Liver (tissue), 9 donors: ENCODE data around the gene FIBP. TPM values are rescaled to one million over a fixed set of nuclear protein-coding genes. Genes with fewer than 3 reads are reported as not detected.

Experiments used
- DNase-seq: peaks from one replicate; pipeline ENCODE4 v3.0.0-alpha.2; 2017; ENCODE audit warnings: low spot score
- H3K27ac ChIP-seq, 2 donors: one replicate each; pipeline ENCODE4 v1.7.0; 2013; ENCODE audit warnings: inconsistent platforms in 2 of 2, low read length in 2 of 2, control low read depth in 1 of 2, low read depth in 1 of 2, mild to moderate bottlenecking in 1 of 2
- H3K27me3 ChIP-seq, 4 donors: one replicate each; pipeline versions ENCODE4 v1.6.1 to v1.7.0; 2013; ENCODE audit warnings: low read length in 3 of 4, inconsistent platforms in 1 of 4, mild to moderate bottlenecking in 1 of 4, moderate library complexity in 1 of 4; ENCODE audit not compliant: control insufficient read depth in 4 of 4, insufficient read depth in 4 of 4
- H3K36me3 ChIP-seq, 4 donors: one replicate each; pipeline versions ENCODE4 v1.6.1 to v1.7.0; 2013; ENCODE audit warnings: low read length in 3 of 4, mild to moderate bottlenecking in 3 of 4, low read depth in 1 of 4, moderate library complexity in 1 of 4; ENCODE audit not compliant: control insufficient read depth in 4 of 4, insufficient read depth in 3 of 4
- H3K4me1 ChIP-seq, 4 donors: one replicate each; pipeline versions ENCODE4 v1.6.1 to v1.7.0; 2013; ENCODE audit warnings: low read length in 3 of 4, mild to moderate bottlenecking in 3 of 4, moderate library complexity in 1 of 4; ENCODE audit not compliant: control insufficient read depth in 4 of 4, insufficient read depth in 4 of 4
- H3K4me3 ChIP-seq, 3 donors: one replicate each; pipeline versions ENCODE4 v1.6.1 to v1.7.0; 2013; ENCODE audit warnings: low read length in 3 of 3, control low read depth in 1 of 3, low read depth in 1 of 3, mild to moderate bottlenecking in 1 of 3
- H3K9ac ChIP-seq, 2 donors: one replicate each; pipeline ENCODE4 v1.7.0; 2013; ENCODE audit warnings: low read length in 2 of 2, mild to moderate bottlenecking in 2 of 2, moderate library complexity in 2 of 2, control low read depth in 1 of 2, low read depth in 1 of 2
- H3K9me3 ChIP-seq, 4 donors: one replicate each; pipeline versions ENCODE4 v1.6.1 to v1.7.0; 2013; ENCODE audit warnings: low read length in 3 of 4; ENCODE audit not compliant: control insufficient read depth in 4 of 4
- EGR1 ChIP-seq, 2 donors: IDR thresholded peaks; 2 replicates each; pipeline ENCODE4 v1.6.1; 2016 to 2018; ENCODE audit warnings: antibody characterized with exemption in 2 of 2, low read depth in 2 of 2
- FOXA1 ChIP-seq: IDR thresholded peaks from 2 replicates; pipeline ENCODE4 v1.6.1; 2016; ENCODE audit warnings: antibody characterized with exemption
- FOXA2 ChIP-seq: IDR thresholded peaks from 2 replicates; pipeline ENCODE4 v1.6.1; 2016; ENCODE audit warnings: antibody characterized with exemption
- GABPA ChIP-seq, 2 donors: IDR thresholded peaks in 1 of 2; conservative IDR thresholded peaks in 1 of 2; 2 replicates each; pipeline ENCODE4 v1.6.1; 2016; ENCODE audit warnings: antibody characterized with exemption in 2 of 2, mild to moderate bottlenecking in 1 of 2, moderate library complexity in 1 of 2
- HNF4A ChIP-seq, 2 donors: conservative IDR thresholded peaks; 2 replicates each; pipeline ENCODE4 v1.6.1; 2016; ENCODE audit warnings: antibody characterized with exemption in 2 of 2, mild to moderate bottlenecking in 2 of 2
- HNF4G ChIP-seq: IDR thresholded peaks from 2 replicates; pipeline ENCODE4 v1.6.1; 2016; ENCODE audit warnings: antibody characterized with exemption
- JUND ChIP-seq, 2 donors: IDR thresholded peaks; 2 replicates each; pipeline ENCODE4 v1.6.1; 2016; ENCODE audit warnings: antibody characterized with exemption in 2 of 2
- NR2F2 ChIP-seq: IDR thresholded peaks from 2 replicates; pipeline ENCODE4 v1.6.1; 2016; ENCODE audit warnings: antibody characterized with exemption
- RAD21 ChIP-seq, 2 donors: IDR thresholded peaks; 2 replicates each; pipeline ENCODE4 v1.6.1; 2016; ENCODE audit warnings: antibody characterized with exemption in 2 of 2, mild to moderate bottlenecking in 2 of 2
- RXRA ChIP-seq, 2 donors: IDR thresholded peaks; 2 replicates each; pipeline ENCODE4 v1.6.1; 2017 to 2018; ENCODE audit warnings: antibody characterized with exemption in 2 of 2, mild to moderate bottlenecking in 1 of 2
- SP1 ChIP-seq: IDR thresholded peaks from 2 replicates; pipeline ENCODE4 v1.6.1; 2018; ENCODE audit warnings: antibody characterized with exemption, mild to moderate bottlenecking
- TAF1 ChIP-seq: conservative IDR thresholded peaks from 2 replicates; pipeline ENCODE4 v1.6.1; 2016; ENCODE audit warnings: antibody characterized with exemption, mild to moderate bottlenecking
- YY1 ChIP-seq: IDR thresholded peaks from 2 replicates; pipeline ENCODE4 v1.6.1; 2016; ENCODE audit warnings: antibody characterized with exemption, mild to moderate bottlenecking
- WGBS: extraction: QIAGEN DNeasy Blood & Tissue Kit; methylation state at CpG from one replicate; pipeline ENCODE4 v1.1.7; 2013; 5-methylcytosine and 5-hydroxymethylcytosine counted together
- polyA plus RNA-seq, 2 donors: library from polyadenylated mRNA; stranded (reverse) in 1 of 2; unstranded in 1 of 2; fragments of 200-250 nt in 1 of 2; fragments of >200 nt in 1 of 2; fragmentation: Nextera tagmentation in 1 of 2; extraction: Ambion mirVana in 1 of 2; gene quantifications; one replicate each; pipeline versions ENCODE4 v1.2.1 to v1.2.3, GENCODE V29; 2013 to 2015
- total RNA-seq, 2 donors: library from RNA; depleted of rRNA; stranded (reverse); fragments of >200 nt; gene quantifications; one replicate each; pipeline ENCODE4 v1.2.3, GENCODE V29; 2014
- TF ChIP-seq, protein P1 (sequence below): IDR thresholded peaks from 2 replicates; pipeline ENCODE4 v1.6.1; 2016; ENCODE audit warnings: antibody characterized with exemption
- TF ChIP-seq, protein P2 (sequence below): IDR thresholded peaks from 2 replicates; pipeline ENCODE4 v1.6.1; 2016; ENCODE audit warnings: antibody characterized with exemption, mild to moderate bottlenecking
- TF ChIP-seq, protein P3 (sequence below): IDR thresholded peaks from 2 replicates; pipeline ENCODE4 v1.6.1; 2016; ENCODE audit warnings: antibody characterized with exemption
- TF ChIP-seq, protein P4 (sequence below): fragments of 150-350 bp; IDR thresholded peaks from 2 replicates; pipeline ENCODE4 v1.5.1; 2017; ENCODE audit warnings: improper control_type of control experiment, low read depth, low read length; ENCODE audit not compliant: missing input control
- donor health status: healthy.
- donor health status: healthy.
- donor health status: healthy.
- donor health status: healthy.
- donor health status: healthy.

The FIBP gene
- total and polyA plus RNA-seq, 4 donors = 23.7 to 45.4 (median 29.1) TPM

DNA sequence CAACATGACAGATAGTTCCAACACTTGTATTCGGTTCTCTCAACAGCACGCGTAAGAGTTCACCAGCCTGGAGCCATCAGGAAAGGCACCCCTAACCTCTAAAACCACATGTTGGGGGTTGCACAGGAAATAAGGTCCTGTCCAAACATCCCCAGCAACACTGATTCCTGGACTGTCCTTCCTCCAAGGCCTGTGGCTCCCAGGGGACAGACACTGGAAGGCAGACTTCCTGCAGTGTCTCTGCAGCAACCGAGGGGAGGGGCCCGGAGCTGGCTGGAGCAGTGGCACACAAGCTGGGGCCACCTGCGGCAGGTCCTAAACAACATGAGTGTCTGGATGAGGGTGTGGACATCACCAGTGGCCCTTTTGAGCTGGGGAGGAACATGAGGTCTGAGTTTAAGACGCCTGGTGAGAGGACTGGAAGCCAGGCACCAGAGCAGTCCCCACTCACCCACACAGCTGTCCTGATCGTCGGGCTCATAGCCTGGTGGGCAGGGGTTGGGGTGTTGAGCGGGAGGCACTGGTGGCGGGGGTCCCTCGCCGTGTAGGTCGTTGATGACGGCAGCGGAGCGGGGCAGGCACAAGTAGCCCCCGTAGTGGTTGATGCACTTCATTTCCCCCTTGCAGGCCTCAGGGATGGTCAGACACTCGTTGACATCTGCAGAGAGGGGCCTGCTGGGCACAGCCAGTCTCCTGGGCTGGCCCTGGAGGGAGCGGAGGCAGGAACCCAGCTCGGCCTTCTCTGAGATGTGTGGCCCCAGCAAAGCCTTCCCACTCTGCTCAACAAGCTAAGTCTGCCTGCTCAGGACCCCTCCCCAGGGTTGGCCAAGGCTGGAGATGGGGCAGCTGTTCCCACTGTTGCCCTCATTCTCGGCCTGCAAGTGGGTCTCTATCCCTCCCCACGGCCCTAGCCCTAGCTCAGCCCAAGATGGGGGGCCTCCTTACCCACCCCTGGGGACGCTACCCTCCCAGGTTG, 17.3 kb downstream of the FIBP start:
- H3K27ac ChIP-seq = no peak overlapping the region
- no peak for TF ChIP-seq FOXA2
- TF ChIP-seq NR2F2 = peak; percentile 51
- H3K4me3 ChIP-seq = no peak overlapping the region
- H3K9me3 ChIP-seq = no peaks in the 10 kb centered on the region
- no peak for DNase-seq
- H3K4me1 ChIP-seq = peaks cover 0 to 20% (median 6%) of the 10 kb centered on the region in 4 donors
- no peak overlapping the region for H3K9ac ChIP-seq
- WGBS = 78% methylated on average over 24 of the region's 24 CpGs
- H3K36me3 ChIP-seq = peaks cover 0 to 13% (median 3%) of the 10 kb centered on the region in 4 donors
- no peaks in the 10 kb centered on the region for H3K27me3 ChIP-seq

DNA sequence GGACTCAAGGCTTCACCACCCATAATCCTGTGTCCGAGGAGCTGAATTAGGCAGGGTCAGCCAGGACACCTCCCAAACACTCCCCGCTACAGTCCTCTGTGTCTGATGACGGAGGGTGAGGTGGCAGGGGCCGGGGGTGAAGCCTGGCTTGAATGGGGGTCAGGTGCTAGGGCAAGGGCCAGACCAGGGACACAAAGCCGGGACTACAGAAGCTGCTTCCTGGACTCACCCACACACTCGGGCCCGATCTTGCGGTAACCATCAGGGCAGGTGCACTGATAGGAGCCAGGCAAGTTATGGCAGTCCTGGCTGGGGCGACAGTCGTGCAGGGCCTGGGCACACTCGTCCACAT, 18.0 kb downstream of the FIBP start:
- Histone ChIP-seq H3K4me1 (peaks cover 0 to 20% (median 6%) of the 10 kb centered on the region in 4 donors), H3K27ac (no peak overlapping the region), H3K27me3 (no peaks in the 10 kb centered on the region), H3K36me3 (peaks cover under 1 to 20% (median 3%) of the 10 kb centered on the region in 4 donors), H3K4me3 (no peak overlapping the region), H3K9ac (no peak overlapping the region), H3K9me3 (no peaks in the 10 kb centered on the region)
- WGBS = 79% methylated on average over 11 of the region's 11 CpGs
- no peak for DNase-seq
- TF ChIP-seq EGR1 (IDR thresholded peaks at IDR 0.05; ENCODE audit: low read depth in 2 of 2) (no peak), RAD21 (IDR thresholded peaks at IDR 0.05) (no peak), GABPA (IDR thresholded peaks at IDR 0.05 in 1 of 2, conservative IDR thresholded peaks at IDR 0.05 in 1 of 2) (no peak), JUND (IDR thresholded peaks at IDR 0.05) (no peak), FOXA2 (no peak), HNF4G (no peak), YY1 (no peak), TAF1 (no peak), FOXA1 (no peak), HNF4A (conservative IDR thresholded peaks at IDR 0.05) (no peak), NR2F2 (no peak), SP1 (no peak), RXRA (IDR thresholded peaks at IDR 0.05) (no peak)
- TF ChIP-seq, protein P1, sequence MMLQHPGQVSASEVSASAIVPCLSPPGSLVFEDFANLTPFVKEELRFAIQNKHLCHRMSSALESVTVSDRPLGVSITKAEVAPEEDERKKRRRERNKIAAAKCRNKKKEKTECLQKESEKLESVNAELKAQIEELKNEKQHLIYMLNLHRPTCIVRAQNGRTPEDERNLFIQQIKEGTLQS = no peak
- TF ChIP-seq, protein P2, sequence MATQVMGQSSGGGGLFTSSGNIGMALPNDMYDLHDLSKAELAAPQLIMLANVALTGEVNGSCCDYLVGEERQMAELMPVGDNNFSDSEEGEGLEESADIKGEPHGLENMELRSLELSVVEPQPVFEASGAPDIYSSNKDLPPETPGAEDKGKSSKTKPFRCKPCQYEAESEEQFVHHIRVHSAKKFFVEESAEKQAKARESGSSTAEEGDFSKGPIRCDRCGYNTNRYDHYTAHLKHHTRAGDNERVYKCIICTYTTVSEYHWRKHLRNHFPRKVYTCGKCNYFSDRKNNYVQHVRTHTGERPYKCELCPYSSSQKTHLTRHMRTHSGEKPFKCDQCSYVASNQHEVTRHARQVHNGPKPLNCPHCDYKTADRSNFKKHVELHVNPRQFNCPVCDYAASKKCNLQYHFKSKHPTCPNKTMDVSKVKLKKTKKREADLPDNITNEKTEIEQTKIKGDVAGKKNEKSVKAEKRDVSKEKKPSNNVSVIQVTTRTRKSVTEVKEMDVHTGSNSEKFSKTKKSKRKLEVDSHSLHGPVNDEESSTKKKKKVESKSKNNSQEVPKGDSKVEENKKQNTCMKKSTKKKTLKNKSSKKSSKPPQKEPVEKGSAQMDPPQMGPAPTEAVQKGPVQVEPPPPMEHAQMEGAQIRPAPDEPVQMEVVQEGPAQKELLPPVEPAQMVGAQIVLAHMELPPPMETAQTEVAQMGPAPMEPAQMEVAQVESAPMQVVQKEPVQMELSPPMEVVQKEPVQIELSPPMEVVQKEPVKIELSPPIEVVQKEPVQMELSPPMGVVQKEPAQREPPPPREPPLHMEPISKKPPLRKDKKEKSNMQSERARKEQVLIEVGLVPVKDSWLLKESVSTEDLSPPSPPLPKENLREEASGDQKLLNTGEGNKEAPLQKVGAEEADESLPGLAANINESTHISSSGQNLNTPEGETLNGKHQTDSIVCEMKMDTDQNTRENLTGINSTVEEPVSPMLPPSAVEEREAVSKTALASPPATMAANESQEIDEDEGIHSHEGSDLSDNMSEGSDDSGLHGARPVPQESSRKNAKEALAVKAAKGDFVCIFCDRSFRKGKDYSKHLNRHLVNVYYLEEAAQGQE = no peak
- TF ChIP-seq, protein P3, sequence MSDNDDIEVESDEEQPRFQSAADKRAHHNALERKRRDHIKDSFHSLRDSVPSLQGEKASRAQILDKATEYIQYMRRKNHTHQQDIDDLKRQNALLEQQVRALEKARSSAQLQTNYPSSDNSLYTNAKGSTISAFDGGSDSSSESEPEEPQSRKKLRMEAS = no peak
- TF ChIP-seq, protein P4, sequence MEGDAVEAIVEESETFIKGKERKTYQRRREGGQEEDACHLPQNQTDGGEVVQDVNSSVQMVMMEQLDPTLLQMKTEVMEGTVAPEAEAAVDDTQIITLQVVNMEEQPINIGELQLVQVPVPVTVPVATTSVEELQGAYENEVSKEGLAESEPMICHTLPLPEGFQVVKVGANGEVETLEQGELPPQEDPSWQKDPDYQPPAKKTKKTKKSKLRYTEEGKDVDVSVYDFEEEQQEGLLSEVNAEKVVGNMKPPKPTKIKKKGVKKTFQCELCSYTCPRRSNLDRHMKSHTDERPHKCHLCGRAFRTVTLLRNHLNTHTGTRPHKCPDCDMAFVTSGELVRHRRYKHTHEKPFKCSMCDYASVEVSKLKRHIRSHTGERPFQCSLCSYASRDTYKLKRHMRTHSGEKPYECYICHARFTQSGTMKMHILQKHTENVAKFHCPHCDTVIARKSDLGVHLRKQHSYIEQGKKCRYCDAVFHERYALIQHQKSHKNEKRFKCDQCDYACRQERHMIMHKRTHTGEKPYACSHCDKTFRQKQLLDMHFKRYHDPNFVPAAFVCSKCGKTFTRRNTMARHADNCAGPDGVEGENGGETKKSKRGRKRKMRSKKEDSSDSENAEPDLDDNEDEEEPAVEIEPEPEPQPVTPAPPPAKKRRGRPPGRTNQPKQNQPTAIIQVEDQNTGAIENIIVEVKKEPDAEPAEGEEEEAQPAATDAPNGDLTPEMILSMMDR = no peak
